Heart left ventricle (tissue), 16 donors: ENCODE measurements around the gene TMEM92. TPM values are rescaled to one million over a fixed set of nuclear protein-coding genes. Genes with fewer than 3 reads are reported as not detected.

Experiments used
- ATAC-seq, 4 donors: fragments of 200-7000 bp; cut with Tn5 transposase; one replicate each; pipeline ENCODE4 v1.9.1; 2020 to 2022; ENCODE audit warnings: moderate library complexity in 4 of 4, mild to moderate bottlenecking in 3 of 4, moderate number of reproducible peaks in 1 of 4
- DNase-seq, 5 donors: peaks; one replicate each; pipeline ENCODE4 v3.0.0-alpha.2; 2020
- H3K27ac ChIP-seq, 12 donors: fragments of 200-600 bp; sonication (generic) in 4 of 12; one replicate each; pipeline versions ENCODE4 v1.5.0 to v1.8.0; 2016 to 2022; ENCODE audit warnings: mild to moderate bottlenecking in 2 of 12
- H3K27me3 ChIP-seq, 9 donors: fragments of 200-600 bp; sonication (generic) in 2 of 9; one replicate each; pipeline versions ENCODE4 v1.5.1 to v1.8.0; 2016 to 2022; ENCODE audit warnings: mild to moderate bottlenecking in 3 of 9
- H3K36me3 ChIP-seq, 9 donors: fragments of 200-600 bp; sonication (generic) in 2 of 9; one replicate each; pipeline versions ENCODE4 v1.5.0 to v1.8.0; 2018 to 2022; ENCODE audit warnings: mild to moderate bottlenecking in 2 of 9
- H3K4me1 ChIP-seq, 12 donors: fragments of 200-600 bp; sonication (generic) in 4 of 12; one replicate each; pipeline versions ENCODE4 v1.5.0 to v1.8.0; 2016 to 2022; ENCODE audit warnings: mild to moderate bottlenecking in 3 of 12
- H3K4me3 ChIP-seq, 12 donors: fragments of 200-600 bp; sonication (generic) in 4 of 12; one replicate each; pipeline versions ENCODE4 v1.5.0 to v1.8.0; 2017 to 2022; ENCODE audit warnings: mild to moderate bottlenecking in 9 of 12, moderate library complexity in 4 of 12
- H3K9me3 ChIP-seq, 12 donors: fragments of 200-600 bp; sonication (generic) in 4 of 12; one replicate each; pipeline versions ENCODE4 v1.5.0 to v1.8.0; 2016 to 2022; ENCODE audit warnings: mild to moderate bottlenecking in 1 of 12
- CTCF ChIP-seq, 12 donors: fragments of 200-600 bp; sonication (generic) in 4 of 12; IDR thresholded peaks; one replicate each; pipeline versions ENCODE4 v1.5.0 to v1.8.0; 2018 to 2022; ENCODE audit warnings: antibody characterized with exemption in 12 of 12, mild to moderate bottlenecking in 5 of 12
- POLR2A ChIP-seq, 2 donors: fragments of 450-650 bp; IDR thresholded peaks; one replicate each; pipeline ENCODE4 v1.6.1; 2017; ENCODE audit warnings: antibody characterized with exemption in 2 of 2, mild to moderate bottlenecking in 2 of 2, moderate library complexity in 2 of 2
- WGBS, 4 donors: extraction: QIAGEN DNeasy Blood & Tissue Kit in 2 of 4; methylation state at CpG; one replicate each; pipeline versions ENCODE4 v1.1.5 to v1.1.7; 2013 to 2018; 5-methylcytosine and 5-hydroxymethylcytosine counted together
- intact Hi-C, 10 donors: fragments of 100-400 bp; cut with DNase I; formaldehyde crosslinking; loops; one replicate each; pipeline versions ENCODE4 v1.11.1 to v1.14.2; 2022
- polyA plus RNA-seq, 2 donors: library from polyadenylated mRNA; stranded (reverse); fragments of 200-250 nt; gene quantifications; one replicate each; pipeline ENCODE4 v1.2.3, GENCODE V29; 2013
- total RNA-seq, 9 donors: library from RNA; depleted of rRNA in 2 of 9; stranded (reverse); fragments of >200 nt in 2 of 9; fragmentation: NEBNext Ultra II Directional in 3 of 9; extraction: Animal tissue kit (Norgen Biotek cat#: 25700) in 3 of 9; gene quantifications; one replicate each; pipeline versions ENCODE4 v1.1.0 to v1.2.4, GENCODE V29; 2016 to 2023
- donor health status: ischemic (EF 13 %, LVEDD 7.1; RV severe dilation, severe dysfunction).
- donor health status: healthy with polysubstance abuse.
- donor health status: DM: no; HTN: yes; CAD: no.
- donor health status: DM: no; HTN: no; CAD: no.
- donor health status: ischemic (EF 25% LVEDD 6.9; RV normal size, moderate dysfunction).
- donor health status: ischemic (EF 25% LVEDD 5.7; RV mildly dilated, moderate dysfunction).
- donor health status: healthy.
- donor health status: DM: yes; HTN: yes; CAD: no.
- donor health status: ischemic (EF 35%, LVEDD 5.7; RV mildly dilated, moderate dysfunction).
- donor health status: nonischemic (EF 11% LVEDD 7.7; RV severe dilation, severe dysfunction).
- donor health status: DM: yes; HTN: yes; CAD: no.
- donor health status: PGD.
- donor health status: ischemic (EF 29% LVEDD 5.4; RV normal size, mild dysfunction).
- donor health status: nonischemic (EF 23%, LVEDD 6.1; RV moderate dilation, normal function).

Gene TMEM92
- total and polyA plus RNA-seq, 11 donors = 0.11 TPM; not detected in 10

GRCh38 chr17:50307654-50308053 is 33.4 kb downstream of the TMEM92 start:
- DNase-seq = no peak
- intact Hi-C loops = no loop called here
- WGBS, 4 donors = 85 to 93% (median 90%) methylated on average over 4 of the region's 4 CpGs

GRCh38 chr17:50308666-50309065 is 34.4 kb downstream of the TMEM92 start:
- H3K27me3 ChIP-seq = peaks cover 0 to 21% (median 4%) of the 10 kb centered on the region in 9 donors
- DNase-seq (no peak), ATAC-seq (no peak)
- 82 to 90% (median 89%) methylated on average over 4 of the region's 4 CpGs for WGBS, 4 donors
- TF ChIP-seq POLR2A (IDR thresholded peaks at IDR 0.05) = no peak
- TF ChIP-seq CTCF (IDR thresholded peaks at IDR 0.05) = no peak
- no peaks in the 10 kb centered on the region for H3K36me3 ChIP-seq
- H3K27ac ChIP-seq = no peak overlapping the region
- H3K4me1 ChIP-seq = peaks cover 0 to 10% (median 2%) of the 10 kb centered on the region in 12 donors
- H3K4me3 ChIP-seq = no peak overlapping the region
- no peaks in the 10 kb centered on the region for H3K9me3 ChIP-seq
- intact Hi-C loops = no loop called here

More at GRCh38 chr17:50307654-50308053, 33.4 kb downstream of the TMEM92 start:
- H3K9me3 ChIP-seq = no peaks in the 10 kb centered on the region
- no peak overlapping the region for H3K27ac ChIP-seq
- H3K27me3 ChIP-seq = peaks cover 0 to 15% (median 4%) of the 10 kb centered on the region in 9 donors
- TF ChIP-seq CTCF (IDR thresholded peaks at IDR 0.05) (no peak), POLR2A (IDR thresholded peaks at IDR 0.05) (no peak)
- no peak for ATAC-seq
- no peak overlapping the region for H3K4me3 ChIP-seq
- H3K4me1 ChIP-seq = peaks cover 0 to 10% (median 2%) of the 10 kb centered on the region in 12 donors
- H3K36me3 ChIP-seq = no peaks in the 10 kb centered on the region

- intact Hi-C loops = no loop called here
- Histone ChIP-seq H3K4me3 (no peak overlapping the region), H3K27ac (no peak overlapping the region), H3K27me3 (peaks cover 0 to 21% (median 2%) of the 10 kb centered on the region in 9 donors), H3K36me3 (no peaks in the 10 kb centered on the region), H3K4me1 (peaks cover 0 to under 1% (median 0%) of the 10 kb centered on the region in 12 donors), H3K9me3 (no peaks in the 10 kb centered on the region)
- no peak for DNase-seq
- no peak for ATAC-seq
- TF ChIP-seq CTCF (IDR thresholded peaks at IDR 0.05) (no peak), POLR2A (IDR thresholded peaks at IDR 0.05) (no peak)
- whole genome bisulfite sequencing, 4 donors = 31 to 43% (median 35%) methylated on average over 3 of the region's 3 CpGs
These were observed 36.3 kb downstream of the TMEM92 start for GRCh38 chr17:50310455-50311111.

- Histone ChIP-seq H3K4me3 (no peak overlapping the region), H3K9me3 (no peaks in the 10 kb centered on the region), H3K4me1 (no peaks in the 10 kb centered on the region), H3K27me3 (peaks cover 0 to 21% (median 2%) of the 10 kb centered on the region in 9 donors), H3K27ac (no peak overlapping the region), H3K36me3 (no peaks in the 10 kb centered on the region)
- intact Hi-C loops = no loop called here
- no peak for DNase-seq
- no peak for ATAC-seq
- WGBS, 4 donors = 31 to 46% (median 33%) methylated on average over 1 of the region's 1 CpG
- TF ChIP-seq CTCF (IDR thresholded peaks at IDR 0.05) = no peak
- TF ChIP-seq POLR2A (IDR thresholded peaks at IDR 0.05) = no peak
These were observed 36.8 kb downstream of the TMEM92 start for GRCh38 chr17:50311112-50311460.
